GM06990 (cell line): ENCODE data around the gene GPR173.

Experiments
- DNase-seq: peaks from one replicate; pipeline ENCODE4 v3.0.0-alpha.2; 2011; ENCODE audit not compliant: insufficient read length; ENCODE audit errors: extremely low read depth
- H3K27me3 ChIP-seq: replicated peaks from 2 replicates; pipeline ENCODE4 v1.6.0; 2011; ENCODE audit warnings: low read length; ENCODE audit not compliant: control insufficient read depth, insufficient read depth
- H3K36me3 ChIP-seq: 2 replicates; pipeline ENCODE4 v1.5.1; 2011; ENCODE audit warnings: low read length; ENCODE audit not compliant: control insufficient read depth, insufficient read depth
- H3K4me3 ChIP-seq: replicated peaks from 2 replicates; pipeline ENCODE4 v1.5.1; 2011; ENCODE audit warnings: low read depth, mild to moderate bottlenecking, control low read depth, low read length
- CTCF ChIP-seq: IDR thresholded peaks from 2 replicates; pipeline ENCODE4 v1.5.1; 2011; ENCODE audit warnings: low read length, control low read depth, mild to moderate bottlenecking, inconsistent platforms; ENCODE audit not compliant: insufficient read depth, poor library complexity, severe bottlenecking

Gene GPR173

GRCh38 chrX:53087388-53087831 lies 38.8 kb downstream of the GPR173 start:
- no peak for TF ChIP-seq CTCF

GRCh38 chrX:53088136-53088974 lies 39.8 kb downstream of the GPR173 start:
- peak overlapping the region; percentile 48 for H3K4me3 ChIP-seq
- H3K36me3 ChIP-seq: peaks cover 2% of the 10 kb centered on the region
- TF ChIP-seq CTCF: no peak
- H3K27me3 ChIP-seq: no peaks in the 10 kb centered on the region
- DNase-seq: peak; percentile 61

More at GRCh38 chrX:53087388-53087831, 38.8 kb downstream of the GPR173 start:
- Histone ChIP-seq H3K36me3 (peaks cover 2% of the 10 kb centered on the region), H3K4me3 (no peak overlapping the region), H3K27me3 (no peaks in the 10 kb centered on the region)
- no peak for DNase-seq

GRCh38 chrX:53089224-53089842 lies 40.7 kb downstream of the GPR173 start:
- H3K36me3 ChIP-seq: peaks cover 2% of the 10 kb centered on the region
- H3K4me3 ChIP-seq: peak overlapping the region; percentile 48
- H3K27me3 ChIP-seq: no peaks in the 10 kb centered on the region
- TF ChIP-seq CTCF: peak; percentile 88
- no peak for DNase-seq

- no peak for TF ChIP-seq CTCF
- peaks cover 2% of the 10 kb centered on the region for H3K36me3 ChIP-seq
- H3K27me3 ChIP-seq: no peaks in the 10 kb centered on the region
- H3K4me3 ChIP-seq: no peak overlapping the region
- no peak for DNase-seq
Measured at GRCh38 chrX:53089925-53090324, 41.3 kb downstream of the GPR173 start.

- no peaks in the 10 kb centered on the region; the same call in 1 of the 2 replicates for H3K36me3 ChIP-seq
- no peak for TF ChIP-seq CTCF
- no peak overlapping the region for H3K4me3 ChIP-seq
- H3K27me3 ChIP-seq: no peaks in the 10 kb centered on the region
- DNase-seq: no peak
Measured at GRCh38 chrX:53091354-53091753, 42.8 kb downstream of the GPR173 start.
